Brain pericyte (primary cell): ENCODE data around the gene ST6GALNAC4.

Source experiments
- DNase-seq: peaks from one replicate; pipeline ENCODE4 v3.0.0-alpha.2; 2012; ENCODE audit warnings: low read depth, low spot score

The ST6GALNAC4 gene

DNA sequence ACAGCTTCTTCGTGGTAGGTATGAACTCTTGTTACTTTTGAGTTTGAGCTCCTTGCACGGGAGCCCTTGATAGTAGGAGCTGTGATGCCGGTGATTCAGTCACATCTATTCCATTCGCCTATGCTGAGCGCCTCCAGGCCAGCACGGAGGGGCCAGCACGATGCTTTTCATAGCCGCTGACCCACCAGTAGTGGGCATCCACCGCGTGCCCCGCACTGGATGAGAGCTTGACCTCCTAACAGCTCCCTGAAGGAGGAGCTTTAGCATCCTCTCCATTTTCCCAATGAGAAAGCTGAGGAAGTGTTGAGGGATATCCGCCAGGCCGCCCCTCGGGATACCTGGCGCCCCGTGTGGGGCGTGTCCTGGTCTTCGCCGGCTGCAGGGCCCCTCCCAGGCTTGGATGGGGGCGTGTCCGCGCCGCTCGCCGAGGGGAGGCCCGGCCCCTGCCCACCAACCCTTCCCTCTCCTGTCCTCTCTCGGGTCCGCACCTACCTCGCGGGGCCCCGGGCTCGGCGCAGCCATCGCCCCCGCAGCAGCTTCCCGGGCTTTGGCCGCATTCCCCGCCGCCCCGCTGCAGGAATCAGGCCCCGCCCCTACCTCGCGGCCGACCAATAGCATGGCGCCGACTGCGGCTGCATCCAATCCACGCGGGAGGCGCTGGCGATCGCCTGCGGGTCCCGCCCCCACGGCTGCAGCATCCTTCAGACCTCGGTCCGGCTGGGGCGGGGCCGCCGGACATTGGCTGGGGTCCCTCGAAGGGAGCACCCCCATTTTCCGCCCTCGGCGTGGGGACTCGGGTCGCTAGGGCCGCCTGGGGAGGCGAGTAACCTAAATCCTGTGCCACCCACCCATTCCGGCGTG, 13.6 kb upstream of the ST6GALNAC4 start, which contains the start of gene PIP5KL1:
PIP5KL1 (minus strand) TSS at position 547 of the 861 bp plus-strand sequence; CDS start at position 522, 25 bp downstream.
- peak; percentile 55 for DNase-seq

DNA sequence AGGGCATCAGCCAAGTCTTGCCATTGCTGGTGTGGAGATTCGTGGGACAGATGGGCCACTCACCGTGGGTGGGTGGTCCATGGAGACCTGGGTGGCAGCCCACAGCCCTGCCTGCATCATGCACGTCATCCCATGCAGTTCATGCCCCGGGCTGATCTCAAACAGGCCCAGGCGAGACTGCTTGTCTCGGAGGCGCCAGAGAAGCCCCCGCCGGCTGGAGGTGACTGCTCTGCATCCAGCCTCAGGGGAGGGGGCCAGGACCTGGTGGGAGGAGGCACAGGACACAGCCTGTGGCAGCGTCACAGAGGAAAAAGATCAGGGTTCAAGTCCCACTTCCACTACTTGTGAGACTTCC, 12.8 kb upstream of the ST6GALNAC4 start:
- DNase-seq, result no peak

DNA sequence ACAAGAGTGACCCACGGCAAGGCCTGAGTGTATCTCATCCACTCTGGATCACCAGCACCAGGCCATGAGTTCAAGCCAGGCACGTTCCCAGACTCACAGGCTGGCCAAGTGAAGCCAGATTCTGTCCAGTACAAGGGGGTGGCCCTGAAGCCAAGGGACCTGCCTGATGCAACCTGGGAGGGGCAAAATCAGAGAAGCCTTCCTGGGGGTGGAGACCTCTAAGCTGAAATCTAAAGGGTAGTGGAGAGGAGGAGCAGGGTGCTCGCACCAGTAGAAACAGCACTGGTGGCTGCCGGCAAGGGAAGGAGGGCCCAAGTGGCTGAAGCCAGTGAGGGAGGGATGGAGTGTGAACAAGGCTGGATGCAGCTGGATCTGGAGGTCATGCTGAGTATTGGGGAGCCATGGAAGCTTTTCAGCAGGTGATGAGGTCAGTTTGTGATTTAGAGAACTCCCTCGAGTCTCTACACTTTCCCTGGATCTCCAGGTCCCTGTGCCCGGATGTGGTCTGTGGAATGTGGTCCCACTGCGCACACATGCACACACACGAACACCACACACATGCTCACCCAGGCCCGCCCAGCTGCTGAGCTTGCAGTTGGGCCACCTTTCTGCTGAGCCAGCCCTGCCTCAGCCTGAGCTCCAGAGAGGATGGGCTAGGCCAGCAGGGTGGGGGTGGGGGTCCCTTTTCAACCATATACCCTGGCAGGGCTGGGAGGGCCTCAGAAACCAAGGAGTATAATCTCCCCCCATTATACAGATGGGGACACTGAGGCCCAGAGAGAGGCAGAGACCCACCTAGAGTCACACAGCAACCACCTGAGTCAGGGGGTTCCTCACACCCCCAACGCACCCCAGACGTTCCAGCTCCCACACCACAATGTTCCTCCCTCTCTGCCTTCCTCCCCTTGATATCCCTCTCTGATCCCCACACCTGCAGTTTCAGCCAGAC, 12.1 kb upstream of the ST6GALNAC4 start:
- no peak for DNase-seq

DNA sequence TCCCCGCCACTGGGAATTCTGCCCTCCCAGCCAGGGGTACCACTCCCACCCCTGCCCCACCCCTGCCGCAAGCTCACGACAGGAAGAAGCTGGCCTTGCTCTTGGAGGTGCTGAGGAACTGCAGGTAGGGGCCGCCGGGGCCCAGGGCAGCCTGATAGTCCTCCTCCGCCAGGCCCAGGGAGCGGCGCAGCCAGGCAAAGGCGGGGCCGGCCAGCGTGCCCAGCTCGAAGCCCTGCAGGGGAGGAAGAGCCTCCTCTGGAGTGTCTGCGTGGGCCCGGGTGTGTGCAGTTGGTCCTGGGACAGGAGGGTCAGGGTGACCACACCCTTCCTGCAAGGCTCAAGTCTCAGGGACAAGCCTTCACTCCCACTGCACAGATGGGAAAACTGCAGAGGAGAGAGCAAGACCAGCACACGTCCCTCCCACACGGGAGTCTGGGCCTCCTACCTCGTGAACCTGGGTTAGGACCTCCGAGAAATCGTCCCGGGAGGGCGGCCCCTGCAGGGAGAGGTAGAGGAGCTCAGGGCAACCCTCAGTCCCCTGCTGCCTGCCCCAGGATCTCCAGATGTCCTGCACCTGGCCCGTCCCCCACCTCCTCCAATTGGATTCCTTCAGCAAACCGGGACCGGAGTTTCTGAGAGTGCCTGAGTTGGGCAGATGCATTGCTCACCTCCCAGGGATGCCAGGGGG, 11.3 kb upstream of the ST6GALNAC4 start:
- no peak for DNase-seq

DNA sequence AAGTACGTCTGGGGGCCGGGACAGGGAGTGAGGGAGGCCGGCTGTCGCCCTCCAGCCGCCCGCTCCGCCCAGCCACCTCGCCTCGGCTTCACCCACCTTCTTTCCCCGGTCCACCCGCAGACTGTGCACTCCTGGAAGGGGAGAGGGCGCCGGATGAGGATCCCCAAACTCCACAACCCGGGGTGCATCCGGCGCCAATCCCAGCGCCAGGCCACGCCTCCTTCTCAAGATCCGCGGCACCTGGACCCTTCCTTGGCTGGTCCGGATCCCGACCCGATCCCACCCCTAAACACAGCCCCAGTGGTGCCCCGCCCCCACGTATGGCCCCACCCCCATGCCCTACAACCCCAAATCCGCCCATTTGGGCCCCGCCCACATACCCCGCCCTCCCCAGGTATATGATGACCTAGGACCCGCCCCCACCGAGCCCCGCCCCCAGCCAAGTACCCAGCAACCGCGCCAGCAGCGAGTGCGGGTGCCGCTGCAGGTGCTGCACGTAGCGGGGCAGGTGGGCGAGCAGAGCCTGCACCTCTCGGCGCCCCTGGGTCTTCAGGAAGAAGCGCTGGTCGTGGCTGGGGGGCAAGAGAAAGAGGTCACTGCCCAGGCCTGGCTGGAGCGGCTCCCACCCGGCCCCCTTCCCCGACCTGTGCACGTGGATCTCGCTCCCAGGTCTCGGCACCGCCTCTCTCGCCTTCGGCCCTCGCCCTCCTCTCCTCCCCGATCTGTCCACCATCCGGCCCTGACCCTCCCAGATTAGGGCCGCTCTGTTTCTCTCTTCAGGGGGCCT, 10.6 kb upstream of the ST6GALNAC4 start:
- no peak for DNase-seq

DNA sequence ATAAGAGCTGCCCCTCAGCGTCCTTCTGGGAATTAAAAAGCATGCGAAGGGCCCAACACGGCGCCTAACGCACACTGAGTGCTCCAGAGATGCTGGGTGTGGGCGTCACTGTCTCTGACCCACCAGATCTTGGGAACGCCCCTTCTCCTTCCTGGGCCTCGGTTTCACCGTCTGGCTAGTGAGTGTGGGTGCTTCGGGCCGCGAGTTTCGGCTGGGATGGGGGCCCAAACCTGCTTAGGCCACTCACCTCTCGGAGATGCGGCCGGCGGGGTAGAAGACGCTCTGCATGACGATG, 10.0 kb upstream of the ST6GALNAC4 start:
- DNase-seq, result no peak

DNA sequence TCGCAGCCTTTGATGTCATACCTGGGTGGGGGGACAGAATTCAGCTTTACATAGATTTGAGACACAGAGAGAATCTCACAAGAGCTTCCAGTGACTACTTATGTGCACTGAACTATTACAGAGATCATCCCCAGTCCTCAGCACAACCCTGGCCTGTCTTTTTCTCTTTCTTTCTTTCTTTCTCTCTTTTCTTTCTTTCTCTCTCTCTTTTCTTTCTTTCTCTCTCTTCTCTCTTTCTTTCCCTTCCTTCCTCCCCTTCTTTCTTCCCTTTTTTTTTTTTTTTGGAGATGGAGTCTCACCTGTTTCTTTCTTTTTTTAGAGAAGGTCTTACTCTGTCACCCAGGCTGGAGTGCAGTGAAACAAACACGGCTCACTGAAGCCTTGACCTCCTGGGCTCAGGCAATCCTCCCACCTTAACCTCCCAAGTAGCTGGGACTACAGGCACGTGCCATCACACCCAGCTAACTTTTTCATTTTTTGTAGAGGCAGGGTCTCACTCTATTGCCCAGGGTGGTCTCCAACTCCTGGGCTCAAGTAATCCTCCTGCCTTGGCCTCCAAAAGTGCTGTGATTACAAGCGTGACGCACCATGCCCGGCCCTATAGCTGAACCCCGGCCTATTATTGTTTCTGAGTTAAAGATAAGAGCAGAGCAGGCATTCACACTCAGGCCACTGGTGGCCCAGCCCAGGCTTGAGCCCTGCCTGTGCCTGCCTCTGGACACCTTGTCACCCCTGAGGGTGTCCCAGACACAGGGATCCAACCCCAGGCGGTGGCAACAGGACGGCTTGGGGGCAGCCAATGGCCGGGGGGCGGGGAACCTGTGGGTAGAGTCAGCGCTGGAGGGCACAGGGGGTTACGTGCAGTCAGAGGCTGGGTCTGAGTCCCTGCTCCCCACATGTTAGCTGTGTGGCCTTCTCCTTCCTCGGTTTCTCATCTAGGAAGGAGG, 9.4 kb upstream of the ST6GALNAC4 start:
- DNase-seq, result no peak

DNA sequence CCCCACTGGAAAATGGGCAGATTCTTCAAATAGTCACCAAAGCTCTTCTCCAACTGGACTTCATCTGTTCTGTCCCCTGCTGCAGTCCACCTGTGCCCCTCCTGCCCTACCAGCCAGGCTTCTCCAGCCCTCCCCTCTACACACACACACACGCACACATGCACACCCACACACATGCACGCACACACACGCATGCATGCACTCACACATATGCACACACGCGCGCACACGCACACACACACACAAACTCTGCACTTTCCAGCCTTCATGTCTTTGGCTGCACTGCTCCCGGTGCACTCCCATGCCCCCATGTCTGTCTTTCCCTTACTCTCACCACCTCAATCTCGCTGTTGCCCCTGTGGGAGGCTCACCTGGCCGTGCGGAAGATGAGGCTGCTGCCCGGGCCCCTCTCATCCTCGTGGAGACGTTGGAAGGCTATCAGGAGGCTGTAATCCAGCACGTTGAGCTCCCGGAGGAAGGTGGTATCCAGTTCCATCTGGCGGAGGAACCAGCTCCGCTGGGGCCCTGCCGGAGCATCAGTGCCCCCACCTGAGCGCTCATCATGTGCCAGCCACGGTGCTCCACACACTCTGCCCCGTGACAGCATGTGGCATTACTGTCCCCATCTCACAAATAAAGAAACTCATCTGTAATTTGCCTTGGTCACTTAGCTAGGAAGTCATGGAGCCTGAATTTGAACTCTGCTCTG, 8.0 kb upstream of the ST6GALNAC4 start:
- DNase-seq, result no peak

DNA sequence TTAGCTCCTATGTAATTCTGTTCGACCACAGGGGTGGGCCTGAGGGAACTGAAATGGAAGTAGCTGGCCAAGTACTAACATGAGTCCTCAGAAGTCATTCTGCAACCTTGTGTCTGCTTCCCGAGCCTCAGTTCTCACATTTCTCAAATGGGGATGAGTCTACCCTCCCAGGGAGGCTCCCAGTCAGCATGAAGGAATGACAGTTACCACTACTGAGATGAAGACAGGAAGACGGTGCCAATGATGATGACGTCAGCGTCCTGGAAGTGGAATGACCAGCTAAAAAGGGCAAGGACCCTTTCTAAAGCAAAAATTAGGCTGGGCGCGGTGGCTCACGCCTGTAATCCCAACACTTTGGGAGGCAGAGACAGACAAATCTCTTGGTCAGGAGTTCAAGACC, 6.9 kb upstream of the ST6GALNAC4 start:
- peak; percentile 71 for DNase-seq

DNA sequence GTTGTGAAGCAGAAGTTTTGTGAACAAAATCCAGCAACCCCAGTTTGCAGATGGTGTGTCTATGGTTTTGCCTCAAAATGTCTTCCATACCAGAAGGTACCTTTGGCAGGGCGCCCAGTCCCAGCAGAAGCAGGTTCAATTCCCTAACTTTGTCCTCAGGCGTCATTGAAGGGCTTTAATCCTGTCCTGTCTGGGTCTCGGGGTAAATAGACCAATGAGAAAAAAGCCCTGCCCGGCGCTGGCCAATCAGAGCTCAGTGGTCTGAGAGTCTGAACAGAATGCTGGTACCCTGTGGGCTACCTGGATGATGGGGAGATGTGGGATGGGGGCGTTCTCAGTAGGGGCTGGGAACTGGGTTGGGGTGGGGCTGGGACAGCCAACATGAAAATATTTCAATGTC, 6.2 kb upstream of the ST6GALNAC4 start:
- no peak for DNase-seq

DNA sequence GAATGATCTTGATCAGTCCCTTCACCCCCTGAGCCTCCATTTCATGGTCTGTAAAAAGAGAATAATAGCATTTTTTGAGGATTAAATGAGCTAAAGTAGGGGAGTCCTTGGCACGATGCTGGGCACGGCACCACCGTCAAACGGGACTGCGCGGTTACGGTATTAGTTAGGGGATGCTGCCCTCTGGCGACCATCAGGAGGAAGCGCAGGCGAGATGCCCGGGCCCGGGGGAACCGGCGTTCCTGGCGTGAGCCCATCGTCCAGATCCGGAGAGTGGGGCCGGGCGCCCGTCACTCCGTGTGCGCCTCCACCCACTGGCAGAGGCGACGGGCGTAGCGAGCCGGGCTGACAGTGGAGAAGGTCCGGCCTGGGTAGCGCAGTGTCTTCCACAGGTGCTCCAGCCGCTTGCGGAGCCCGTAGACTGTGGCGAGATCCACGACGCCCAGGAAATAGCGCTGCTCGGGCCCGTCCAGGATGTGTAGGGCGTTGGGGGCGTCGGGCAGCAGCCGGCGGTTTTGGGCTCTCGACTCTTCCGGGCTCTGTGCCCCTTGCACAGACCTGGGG, 4.8 kb upstream of the ST6GALNAC4 start:
- no peak for DNase-seq

DNA sequence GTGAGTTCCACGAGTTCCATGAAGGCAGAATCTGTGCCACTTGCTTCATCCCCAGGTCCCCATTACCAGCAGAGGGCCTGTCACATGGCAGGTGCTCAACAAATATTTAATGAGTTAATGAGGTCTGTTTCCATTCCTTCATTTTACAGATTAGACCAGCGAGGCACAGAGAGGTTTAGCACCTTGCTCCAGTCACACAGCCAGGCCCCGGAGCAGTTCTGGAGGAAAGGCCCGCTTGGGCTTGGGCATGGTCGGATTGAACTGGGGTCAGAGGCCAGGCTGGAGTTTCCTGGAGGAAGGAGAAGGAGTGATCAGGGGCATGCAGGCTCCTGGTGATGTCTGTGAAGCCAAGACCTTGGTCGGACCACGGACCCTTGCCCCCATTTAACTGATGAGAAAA, 4.0 kb upstream of the ST6GALNAC4 start:
- DNase-seq, result no peak

DNA sequence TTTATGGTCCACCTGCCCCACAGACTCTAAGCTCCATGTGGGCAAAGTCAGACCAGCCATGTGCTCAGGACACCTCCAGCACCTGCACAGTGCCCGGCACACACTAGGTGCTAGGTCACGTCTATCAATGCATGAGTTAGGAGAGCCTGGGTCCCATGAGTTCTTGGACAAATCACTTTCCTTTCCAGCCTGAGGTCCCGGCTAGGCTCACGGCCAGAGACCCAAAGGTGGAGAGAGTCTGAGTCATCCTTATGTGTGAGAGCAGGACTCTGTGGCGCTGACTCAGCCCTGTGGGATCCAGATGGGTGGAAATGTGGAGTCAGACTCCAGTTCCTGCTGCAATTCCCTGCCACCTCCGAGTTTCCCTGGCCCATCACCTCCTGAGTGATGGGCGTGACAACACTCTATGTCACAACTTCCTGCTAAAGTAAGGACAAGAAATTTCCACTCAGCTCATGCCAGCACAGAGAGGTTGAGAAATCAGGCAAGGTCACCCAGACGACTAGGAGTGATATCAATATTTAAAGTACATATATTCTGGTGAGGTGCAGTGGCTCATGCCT, 2.5 kb upstream of the ST6GALNAC4 start:
- peak; percentile 81 for DNase-seq

DNA sequence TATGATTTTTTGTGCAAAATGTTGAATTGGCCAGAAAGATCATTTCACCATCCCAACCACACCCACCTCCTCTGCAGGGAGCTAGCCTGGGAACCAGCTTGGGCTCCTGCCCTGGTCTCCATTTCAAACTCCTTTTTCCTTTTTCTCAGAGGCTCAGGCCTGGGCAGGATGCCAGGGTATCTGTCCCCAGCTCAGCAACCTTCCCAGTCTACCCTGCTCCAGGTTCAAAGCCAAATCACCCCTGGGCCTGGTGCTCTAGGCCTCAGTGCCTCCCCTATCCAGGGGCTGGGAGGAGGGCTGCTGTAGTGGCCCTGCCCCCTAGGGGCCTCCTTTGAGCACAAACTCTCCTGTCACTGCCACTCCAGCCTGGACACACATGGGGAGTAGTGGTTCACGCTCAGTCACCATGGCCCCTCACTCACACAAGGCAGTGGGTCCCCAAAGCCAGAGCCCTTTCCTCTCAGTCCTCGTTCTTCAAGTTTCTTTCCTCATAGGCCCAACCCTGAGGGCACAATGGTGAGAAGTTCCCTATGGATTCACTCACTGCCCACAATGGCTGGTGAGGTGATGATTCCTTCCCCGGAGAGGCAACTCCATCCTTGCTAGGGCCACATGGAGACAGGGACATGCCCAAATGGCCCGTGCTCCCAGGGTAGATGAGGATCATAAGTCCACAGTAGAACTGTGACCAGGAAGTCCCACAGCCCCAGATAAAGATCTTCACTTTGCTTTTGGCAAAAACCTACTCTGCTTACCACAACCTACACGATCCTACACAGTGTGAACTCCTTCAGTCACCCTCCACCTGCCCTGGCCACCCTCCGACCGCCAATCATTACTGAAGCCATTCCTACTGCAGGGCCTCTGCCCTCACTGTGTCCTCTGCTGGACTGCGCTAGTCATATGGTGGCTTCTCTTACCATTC, 1.6 kb upstream of the ST6GALNAC4 start:
- no peak for DNase-seq

DNA sequence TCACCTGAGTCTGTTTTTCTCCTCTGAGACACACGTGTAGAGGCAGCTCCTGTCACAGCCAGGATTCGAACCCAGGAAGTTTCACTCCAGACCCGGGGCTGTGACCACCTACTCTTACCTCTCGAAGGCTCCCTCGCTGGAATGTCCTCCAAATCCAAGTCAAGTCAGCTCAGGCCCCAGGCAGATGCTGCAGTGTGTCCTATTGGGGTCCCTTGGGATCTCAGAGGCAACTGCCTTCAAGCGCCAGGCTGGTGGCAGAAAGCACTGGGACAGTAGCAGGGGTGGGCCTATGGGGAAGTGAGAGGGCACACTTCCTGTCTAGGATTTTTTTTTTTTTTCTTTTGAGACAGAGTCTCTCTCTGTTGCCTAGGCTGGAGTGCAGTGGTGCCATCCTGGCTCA, 762 bp upstream of the ST6GALNAC4 start:
- no peak for DNase-seq

DNA sequence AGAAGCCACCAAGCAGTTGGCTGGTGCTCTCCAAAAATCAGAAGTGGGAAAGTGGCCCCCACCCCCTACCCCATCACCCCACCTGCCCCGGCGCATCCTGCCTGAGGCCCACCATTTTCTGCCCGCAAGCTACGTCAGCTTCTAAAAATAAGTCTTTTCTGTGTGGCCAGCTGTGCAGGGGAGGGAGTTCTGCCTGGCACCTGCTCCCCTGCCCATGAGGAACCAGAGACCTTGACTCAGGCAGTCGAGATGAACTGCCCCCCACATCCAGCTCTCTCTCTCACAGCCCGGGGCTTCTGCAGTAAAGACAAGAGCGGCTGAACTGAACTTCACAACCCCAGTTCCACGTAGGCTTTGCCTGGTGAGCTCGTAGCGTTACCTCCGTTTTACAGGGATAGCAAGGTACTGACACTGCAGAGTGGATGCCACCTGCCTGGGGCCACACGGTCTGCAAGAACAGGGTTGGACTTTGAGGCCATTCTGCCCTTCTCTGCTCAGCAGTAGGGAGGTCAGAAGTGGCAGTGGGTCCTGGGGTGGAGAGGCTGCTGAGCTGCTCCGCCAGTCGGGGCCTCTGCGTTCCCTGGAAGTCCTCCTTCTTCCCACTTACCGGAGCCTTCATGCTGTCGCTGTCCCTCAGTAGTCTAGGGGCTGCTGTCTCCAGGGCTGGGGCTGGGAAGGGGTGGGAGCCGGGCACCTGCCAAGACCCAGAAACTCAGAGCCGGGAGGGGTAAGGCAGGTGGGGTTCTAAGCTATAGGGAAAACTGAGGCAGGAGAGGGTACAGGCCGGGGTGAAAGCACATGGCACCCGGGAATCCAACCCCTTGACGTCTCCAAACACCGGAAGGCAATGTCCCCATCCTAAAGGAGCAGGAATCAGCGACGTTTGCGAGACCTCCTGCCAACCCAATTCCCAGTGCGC, 781 bp downstream of the ST6GALNAC4 start:
- no peak for DNase-seq

DNA sequence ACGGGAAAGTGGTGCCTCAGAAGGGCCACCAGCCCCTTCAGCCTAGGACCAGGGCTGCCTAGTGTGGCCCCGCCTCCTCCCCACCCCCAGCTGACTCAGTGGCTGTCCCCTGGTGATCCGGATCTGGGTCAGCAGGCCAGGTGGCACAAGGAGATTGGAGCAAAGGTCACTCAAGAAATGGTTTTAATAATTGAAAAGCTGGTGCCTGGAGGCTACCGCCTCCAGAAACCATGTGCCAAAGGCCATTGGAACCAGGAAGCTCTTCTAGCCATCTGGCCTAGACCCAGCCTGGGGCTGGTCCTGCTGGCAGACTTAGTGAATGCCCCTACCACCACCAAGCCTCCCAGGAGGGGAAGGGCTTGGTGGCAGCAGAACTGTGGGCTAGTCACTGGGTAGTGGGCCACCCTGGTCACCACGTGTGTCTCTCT, 1.5 kb downstream of the ST6GALNAC4 start:
- DNase-seq, result no peak
